ENCODE data around the gene BCO1.

Gene BCO1

GRCh38 chr16:81313701-81314602 is 75.5 kb downstream of the BCO1 start:
- ATAC-seq, result peak; percentile 10
- TF ChIP-seq CSDC2 (CRISPR knock-in tag; IDR thresholded peaks at IDR 0.05) (no peak), ZNF70 (CRISPR knock-in tag; IDR thresholded peaks at IDR 0.05) (no peak), ESRRG (CRISPR knock-in tag; IDR thresholded peaks at IDR 0.05) (no peak), ARNTL (CRISPR knock-in tag; IDR thresholded peaks at IDR 0.05; ENCODE audit: borderline replicate concordance, low read depth) (no peak), OSR1 (CRISPR knock-in tag; IDR thresholded peaks at IDR 0.05) (no peak), ZFP30 (CRISPR knock-in tag; IDR thresholded peaks at IDR 0.05) (no peak), ZNF565 (CRISPR knock-in tag; conservative IDR thresholded peaks at IDR 0.05; ENCODE audit: low read depth) (no peak), GLIS3 (CRISPR knock-in tag; IDR thresholded peaks at IDR 0.05) (no peak), PATZ1 (CRISPR knock-in tag; IDR thresholded peaks at IDR 0.05; ENCODE audit: borderline replicate concordance) (no peak), ISL1 (CRISPR knock-in tag; IDR thresholded peaks at IDR 0.05) (no peak), PPARA (CRISPR knock-in tag; IDR thresholded peaks at IDR 0.05; ENCODE audit: borderline replicate concordance) (no peak), RARB (CRISPR knock-in tag; IDR thresholded peaks at IDR 0.05) (no peak), SNAI2 (CRISPR knock-in tag; IDR thresholded peaks at IDR 0.05) (no peak), ZC3H10 (CRISPR knock-in tag; IDR thresholded peaks at IDR 0.05) (no peak), POU6F1 (CRISPR knock-in tag; IDR thresholded peaks at IDR 0.05; ENCODE audit: borderline replicate concordance, low read depth) (no peak), CSRNP3 (CRISPR knock-in tag; IDR thresholded peaks at IDR 0.05) (no peak)

GRCh38 chr16:81314603-81315270 is 76.2 kb downstream of the BCO1 start, which contains the start of gene GAN:
GAN (plus strand) TSS chr16:81314962; CDS start chr16:81315114, 152 bp downstream.
- ATAC-seq, result peak; percentile 97
- TF ChIP-seq ZFP3 (CRISPR knock-in tag; IDR thresholded peaks at IDR 0.05), result no peak
- TF ChIP-seq ZNF70 (CRISPR knock-in tag; IDR thresholded peaks at IDR 0.05), result peak; percentile 90
- no peak for TF ChIP-seq OSR1 (CRISPR knock-in tag; IDR thresholded peaks at IDR 0.05)

GRCh38 chr16:81315271-81316175 is 77.0 kb downstream of the BCO1 start:
- ATAC-seq, result peak; percentile 35
- TF ChIP-seq GLIS3 (CRISPR knock-in tag; IDR thresholded peaks at IDR 0.05) (no peak), ZNF565 (CRISPR knock-in tag; conservative IDR thresholded peaks at IDR 0.05; ENCODE audit: low read depth) (no peak; the same call in 1 of the 2 replicates), ISL1 (CRISPR knock-in tag; IDR thresholded peaks at IDR 0.05) (no peak), POU6F1 (CRISPR knock-in tag; IDR thresholded peaks at IDR 0.05; ENCODE audit: borderline replicate concordance, low read depth) (no peak), TCF4 (CRISPR knock-in tag; IDR thresholded peaks at IDR 0.05; ENCODE audit: borderline replicate concordance) (no peak), TSHZ2 (CRISPR knock-in tag; IDR thresholded peaks at IDR 0.05) (no peak), ZFP3 (CRISPR knock-in tag; IDR thresholded peaks at IDR 0.05) (no peak), TOX (CRISPR knock-in tag; IDR thresholded peaks at IDR 0.05; ENCODE audit: borderline replicate concordance) (no peak), OSR1 (CRISPR knock-in tag; IDR thresholded peaks at IDR 0.05) (no peak), ZNF8 (CRISPR knock-in tag; IDR thresholded peaks at IDR 0.05) (no peak), PATZ1 (CRISPR knock-in tag; IDR thresholded peaks at IDR 0.05; ENCODE audit: borderline replicate concordance) (no peak), ESRRG (CRISPR knock-in tag; IDR thresholded peaks at IDR 0.05) (no peak), ZNF70 (CRISPR knock-in tag; IDR thresholded peaks at IDR 0.05) (no peak)
